SK-N-SH treated with all-trans-retinoic acid at 6 μM for 48 hours (cell line): Measurements from ENCODE around the gene ENTPD1.

Source experiments
- ARNTL ChIP-seq: fragments of 450-650 bp; formaldehyde crosslinking; IDR thresholded peaks from 2 replicates; pipeline ENCODE4 v1.5.0; 2020; ENCODE audit warnings: low read depth, mild to moderate bottlenecking, moderate library complexity, borderline replicate concordance
- ESRRG ChIP-seq: fragments of 250-450 bp; sonication (Bioruptor Pico); IDR thresholded peaks from 2 replicates; pipeline ENCODE4 v1.6.1; 2021; ENCODE audit warnings: mild to moderate bottlenecking
- PATZ1 ChIP-seq: fragments of 250-450 bp; sonication (Bioruptor Pico); IDR thresholded peaks from 2 replicates; pipeline ENCODE4 v1.8.0; 2020; ENCODE audit warnings: mild to moderate bottlenecking, moderate library complexity, borderline replicate concordance
- SNAI2 ChIP-seq: fragments of 250-450 bp; sonication (Bioruptor Pico); IDR thresholded peaks from 2 replicates; pipeline ENCODE4 v1.5.0; 2020; ENCODE audit warnings: mild to moderate bottlenecking, moderate library complexity
- TCF4 ChIP-seq: fragments of 250-450 bp; sonication (Bioruptor Pico); IDR thresholded peaks from 2 replicates; pipeline ENCODE4 v1.8.0; 2021; ENCODE audit warnings: mild to moderate bottlenecking, moderate library complexity, borderline replicate concordance
- ZC3H10 ChIP-seq: fragments of 250-450 bp; sonication (Bioruptor Pico); IDR thresholded peaks from 2 replicates; pipeline ENCODE4 v1.5.1; 2021; ENCODE audit warnings: mild to moderate bottlenecking, moderate library complexity
- ZFP3 ChIP-seq: fragments of 250-450 bp; sonication (Bioruptor Pico); IDR thresholded peaks from 2 replicates; pipeline ENCODE4 v1.5.0; 2020; ENCODE audit warnings: mild to moderate bottlenecking, moderate library complexity
- ZNF8 ChIP-seq: fragments of 450-650 bp; formaldehyde crosslinking; IDR thresholded peaks from 2 replicates; pipeline ENCODE4 v1.5.0; 2020; ENCODE audit warnings: mild to moderate bottlenecking, moderate library complexity
- TF ChIP-seq, protein P1 (sequence below): fragments of 250-450 bp; sonication (Bioruptor Pico); IDR thresholded peaks from 2 replicates; pipeline ENCODE4 v1.5.0; 2020; ENCODE audit warnings: mild to moderate bottlenecking, moderate library complexity

DNA sequence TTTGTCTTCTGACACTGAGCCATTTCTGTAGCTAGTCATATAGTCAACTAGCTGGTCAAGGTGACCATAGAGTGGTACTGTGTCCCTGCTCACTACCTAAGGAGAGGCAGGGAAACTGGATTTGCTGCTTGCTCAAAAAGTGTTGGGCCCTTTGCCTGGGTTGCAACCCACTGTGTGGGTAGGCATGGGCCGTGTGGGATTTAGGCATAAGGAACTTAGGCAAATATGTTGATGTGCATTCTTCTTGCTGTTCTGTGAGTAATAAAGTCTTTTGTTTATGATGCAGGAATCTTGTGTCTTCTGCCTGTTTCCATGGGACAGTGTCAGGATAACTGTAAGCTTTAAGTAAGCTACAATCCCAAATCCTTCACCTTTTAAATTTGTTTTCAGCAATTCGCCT lies 39.1 kb upstream of the ENTPD1 start:
- no peak for TF ChIP-seq ARNTL
- no peak for TF ChIP-seq ESRRG (CRISPR knock-in tag)
- no peak for TF ChIP-seq ZNF8 (CRISPR knock-in tag)
- no peak for TF ChIP-seq PATZ1
- no peak for TF ChIP-seq SNAI2 (CRISPR knock-in tag)
- TF ChIP-seq ZC3H10 (CRISPR knock-in tag): no peak
- TF ChIP-seq TCF4 (CRISPR knock-in tag): no peak
- TF ChIP-seq, protein P1, sequence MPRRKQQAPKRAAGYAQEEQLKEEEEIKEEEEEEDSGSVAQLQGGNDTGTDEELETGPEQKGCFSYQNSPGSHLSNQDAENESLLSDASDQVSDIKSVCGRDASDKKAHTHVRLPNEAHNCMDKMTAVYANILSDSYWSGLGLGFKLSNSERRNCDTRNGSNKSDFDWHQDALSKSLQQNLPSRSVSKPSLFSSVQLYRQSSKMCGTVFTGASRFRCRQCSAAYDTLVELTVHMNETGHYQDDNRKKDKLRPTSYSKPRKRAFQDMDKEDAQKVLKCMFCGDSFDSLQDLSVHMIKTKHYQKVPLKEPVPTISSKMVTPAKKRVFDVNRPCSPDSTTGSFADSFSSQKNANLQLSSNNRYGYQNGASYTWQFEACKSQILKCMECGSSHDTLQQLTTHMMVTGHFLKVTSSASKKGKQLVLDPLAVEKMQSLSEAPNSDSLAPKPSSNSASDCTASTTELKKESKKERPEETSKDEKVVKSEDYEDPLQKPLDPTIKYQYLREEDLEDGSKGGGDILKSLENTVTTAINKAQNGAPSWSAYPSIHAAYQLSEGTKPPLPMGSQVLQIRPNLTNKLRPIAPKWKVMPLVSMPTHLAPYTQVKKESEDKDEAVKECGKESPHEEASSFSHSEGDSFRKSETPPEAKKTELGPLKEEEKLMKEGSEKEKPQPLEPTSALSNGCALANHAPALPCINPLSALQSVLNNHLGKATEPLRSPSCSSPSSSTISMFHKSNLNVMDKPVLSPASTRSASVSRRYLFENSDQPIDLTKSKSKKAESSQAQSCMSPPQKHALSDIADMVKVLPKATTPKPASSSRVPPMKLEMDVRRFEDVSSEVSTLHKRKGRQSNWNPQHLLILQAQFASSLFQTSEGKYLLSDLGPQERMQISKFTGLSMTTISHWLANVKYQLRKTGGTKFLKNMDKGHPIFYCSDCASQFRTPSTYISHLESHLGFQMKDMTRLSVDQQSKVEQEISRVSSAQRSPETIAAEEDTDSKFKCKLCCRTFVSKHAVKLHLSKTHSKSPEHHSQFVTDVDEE (CRISPR knock-in tag): no peak
- no peak for TF ChIP-seq ZFP3
